Measurements from ENCODE around the gene KLRC1.
"Not testable (repeated sequence)": the region's sequence is repeated elsewhere in the genome, so short reads cannot be mapped to it uniquely, and the experiment has no call there.

The KLRC1 gene

DNA sequence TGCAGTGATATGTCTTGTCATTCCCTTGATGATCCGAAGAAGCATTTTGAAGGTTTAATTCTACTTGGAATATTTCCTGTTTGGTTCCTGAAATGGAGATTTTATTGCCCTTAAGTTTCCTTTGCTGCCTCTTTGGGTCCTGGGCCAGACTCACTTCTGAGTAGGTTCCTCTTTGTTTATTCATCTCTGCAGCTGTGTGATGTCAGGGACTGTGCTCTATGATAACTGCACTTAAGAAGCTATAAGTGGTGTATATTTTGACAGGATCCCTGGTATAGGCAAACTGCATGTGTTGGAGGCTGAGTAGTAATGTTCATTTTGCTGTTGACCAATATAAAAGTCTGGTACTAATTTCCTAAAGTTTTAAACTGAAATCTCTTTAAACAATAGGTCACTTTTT is 43.8 kb downstream of the KLRC1 start, which contains the start of gene KLRC4:
Gene KLRC4 (minus strand): TSS at position 366 of the 400 bp plus-strand sequence. CDS start 182 bp downstream, at position 184.
- DNase-seq, result peak; percentile 62

DNA sequence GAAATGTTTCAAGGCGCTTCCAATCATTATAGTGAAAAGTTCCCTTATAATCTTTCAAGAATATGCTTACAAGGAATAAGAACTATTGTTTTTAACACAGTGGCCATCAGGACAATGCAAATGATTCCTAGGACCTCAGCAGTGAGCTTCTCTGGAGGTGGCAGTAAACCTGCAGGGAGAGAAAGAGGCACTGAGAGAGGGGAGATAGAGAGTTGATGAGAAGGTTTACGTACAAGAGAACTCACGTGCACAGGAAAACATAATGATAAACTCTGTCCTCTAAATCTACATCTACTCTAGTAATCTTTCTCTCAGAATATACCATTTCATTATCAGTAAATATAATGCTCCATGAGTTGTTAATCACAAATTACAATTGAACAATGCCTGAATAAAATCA is 44.3 kb downstream of the KLRC1 start:
- no peak for DNase-seq

DNA sequence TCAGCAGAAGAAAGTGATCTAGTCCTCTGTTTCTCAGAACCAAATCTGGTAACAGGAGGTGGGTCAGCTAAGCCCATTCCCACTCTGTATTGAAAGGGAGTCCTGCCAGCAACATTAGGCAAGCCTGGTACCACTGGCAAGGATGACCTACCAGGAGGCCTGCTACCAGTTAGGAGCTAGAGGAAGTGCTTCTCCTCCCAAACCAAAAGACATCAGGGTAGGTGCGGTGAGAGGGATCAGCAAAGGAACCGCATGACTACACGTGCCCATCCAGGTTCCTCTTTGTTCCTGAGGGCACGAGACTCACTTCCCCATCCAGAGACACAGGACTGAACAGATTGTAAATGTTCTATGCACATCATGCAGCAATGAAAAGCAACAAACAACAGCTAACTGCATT is 46.5 kb downstream of the KLRC1 start:
- no peak for DNase-seq

- DNase-seq, result no peak
Observed at GRCh38 chr12:10405294-10405693, 47.9 kb downstream of the KLRC1 start.

DNA sequence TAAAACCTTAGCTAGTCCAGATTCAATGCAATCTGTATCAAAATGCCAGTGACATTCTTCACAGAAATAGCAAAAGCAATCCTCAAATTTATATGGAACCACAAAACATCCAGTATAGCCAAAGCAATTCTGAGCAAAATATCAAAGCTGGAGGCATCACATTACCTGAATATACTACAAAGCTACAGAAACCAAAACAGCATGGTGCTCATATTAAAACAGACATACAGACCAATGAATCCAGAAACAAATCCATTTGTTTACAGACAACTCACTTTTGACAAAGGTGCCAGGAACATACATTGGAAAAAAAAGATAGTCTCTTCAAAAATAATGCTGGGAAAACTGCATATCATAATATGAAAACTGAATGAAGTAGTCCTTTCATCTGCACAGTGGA is 48.4 kb downstream of the KLRC1 start:
- no peak for DNase-seq

- no peak for DNase-seq
Observed at GRCh38 chr12:10400829-10401228, 52.3 kb downstream of the KLRC1 start.

DNA sequence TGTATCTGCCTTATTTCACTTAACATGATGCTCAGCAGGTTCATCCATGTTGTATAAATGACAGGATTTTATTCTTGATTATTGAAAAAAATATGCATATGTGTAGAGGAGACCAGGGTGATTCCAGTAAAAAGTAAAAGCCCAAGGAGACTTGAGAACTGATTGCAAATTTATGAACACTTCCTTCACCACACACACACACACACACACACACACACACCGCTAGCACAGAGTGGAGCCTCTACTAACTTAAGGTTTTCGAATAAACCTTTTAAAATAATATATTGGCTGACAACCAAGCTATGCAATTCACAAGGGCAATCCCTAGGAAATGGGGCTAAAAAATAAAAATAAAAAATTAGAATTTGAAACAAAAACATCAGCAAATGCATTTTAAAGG is 55.0 kb downstream of the KLRC1 start:
- no peak for DNase-seq

- DNase-seq, result no peak
Observed at GRCh38 chr12:10397296-10397695, 55.9 kb downstream of the KLRC1 start.

DNA sequence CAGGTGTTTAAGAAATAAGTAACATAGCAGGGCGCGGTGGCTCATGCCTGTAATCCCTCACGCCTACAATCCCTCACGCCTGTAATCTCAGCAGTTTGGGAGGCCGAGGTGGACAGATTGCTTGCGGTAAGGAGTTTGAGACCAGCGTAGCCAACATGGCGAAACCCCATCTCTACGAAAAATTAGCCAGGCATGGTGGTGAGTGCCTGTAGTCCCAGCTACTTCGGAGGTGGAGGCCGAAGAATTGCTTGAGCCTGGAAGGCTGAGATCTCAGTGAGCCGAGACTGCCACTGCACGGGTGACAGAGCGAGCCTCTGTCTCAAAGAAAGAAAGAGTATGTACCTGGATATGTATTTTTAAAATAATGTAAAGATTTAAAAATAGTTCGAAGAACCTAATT is 57.0 kb downstream of the KLRC1 start:
- DNase-seq, result not testable (repeated sequence)

Data from NCI-H510A (cell line).